Raji (cell line): ENCODE measurements around the gene DBNL.
A peak's percentile ranks its signal among the peaks of the same experiment; 100 is the strongest.

Experiments
- POLR2A ChIP-seq: IDR thresholded peaks from 2 replicates; pipeline ENCODE4 v1.6.1; 2011; ENCODE audit warnings: low read depth, low read length, control low read depth; ENCODE audit not compliant: insufficient read depth

DBNL gene

DNA sequence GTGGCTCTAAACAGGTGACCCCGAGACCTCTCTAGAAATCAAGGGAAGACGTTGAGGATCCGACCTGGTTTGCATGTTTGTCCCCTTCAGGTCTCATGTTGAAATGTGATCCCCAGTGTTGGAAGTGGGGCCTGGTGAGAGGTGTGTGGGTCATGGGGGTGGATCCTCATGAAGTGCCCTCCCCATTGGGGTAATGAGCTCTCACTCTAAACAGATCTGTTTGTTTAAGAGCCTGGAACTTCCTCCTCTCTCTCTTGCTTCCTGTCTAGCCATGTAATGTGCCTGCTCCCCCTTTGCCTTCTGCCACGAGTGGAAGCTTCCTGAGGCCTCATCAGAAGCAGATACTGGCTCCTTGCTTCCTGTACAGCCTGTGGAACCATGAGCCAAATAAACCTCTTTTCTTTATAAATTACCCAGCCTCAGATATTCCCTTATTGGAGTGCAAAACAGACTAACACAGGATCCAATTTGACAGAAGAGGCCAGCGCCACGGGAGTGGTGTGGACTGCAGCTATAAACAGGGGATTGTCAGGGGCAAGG is 48.7 kb downstream of the DBNL start:
- TF ChIP-seq POLR2A = no peak

DNA sequence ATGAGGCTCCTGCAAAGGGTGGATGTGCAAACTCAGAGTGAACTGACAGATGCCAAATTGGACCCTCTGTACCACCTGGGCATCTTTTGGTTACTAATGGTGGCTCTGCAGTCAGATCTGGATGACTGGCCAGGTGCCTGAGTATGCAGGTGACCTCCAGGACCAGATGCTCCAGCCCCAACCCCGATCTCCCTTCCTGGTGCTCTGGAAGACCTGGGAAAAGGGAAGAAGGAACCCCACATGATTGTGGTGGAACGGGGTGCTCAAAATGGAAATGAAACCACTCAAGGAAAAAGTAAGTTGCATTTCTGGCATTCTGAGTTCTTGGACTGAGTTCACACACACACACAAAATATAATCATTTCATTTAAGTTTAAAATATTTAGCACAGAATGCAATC is 49.9 kb downstream of the DBNL start:
- TF ChIP-seq POLR2A = no peak

DNA sequence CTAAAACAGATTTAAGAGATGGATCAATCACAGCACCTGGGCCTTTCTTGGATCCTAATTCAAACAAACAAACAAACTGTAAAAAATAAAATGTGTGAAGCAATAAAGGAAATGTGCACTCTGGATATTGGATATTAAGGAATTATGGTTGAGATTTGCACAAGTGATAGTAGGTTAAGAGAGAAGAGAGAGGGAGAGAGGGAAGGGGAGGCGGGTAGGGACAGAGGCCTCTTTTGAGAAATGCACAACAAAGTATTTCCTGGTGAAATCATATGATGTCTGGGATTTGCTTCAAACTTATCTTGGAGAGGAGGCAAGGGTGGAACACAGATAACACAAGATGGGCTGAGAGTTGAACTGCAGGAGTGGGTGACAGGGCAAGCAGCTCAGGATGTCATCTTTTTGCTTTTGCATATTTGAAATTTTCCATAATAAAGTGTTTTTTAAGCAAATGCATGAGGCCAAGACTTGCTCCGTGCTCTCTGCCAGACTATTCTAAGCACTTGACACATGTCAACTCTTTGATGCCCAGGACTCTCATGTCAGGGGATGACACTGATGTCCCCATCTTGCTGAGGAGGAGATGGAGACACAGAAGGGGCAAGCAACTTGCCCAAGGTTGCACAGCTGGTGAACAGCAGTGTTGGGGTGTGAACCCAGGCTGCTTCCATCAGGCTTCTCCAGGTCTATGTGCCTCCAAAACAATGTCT is 50.5 kb downstream of the DBNL start:
- TF ChIP-seq POLR2A = peak; percentile 56

GRCh38 chr7:44095781-44096180 is 51.3 kb downstream of the DBNL start:
- TF ChIP-seq POLR2A = no peak

DNA sequence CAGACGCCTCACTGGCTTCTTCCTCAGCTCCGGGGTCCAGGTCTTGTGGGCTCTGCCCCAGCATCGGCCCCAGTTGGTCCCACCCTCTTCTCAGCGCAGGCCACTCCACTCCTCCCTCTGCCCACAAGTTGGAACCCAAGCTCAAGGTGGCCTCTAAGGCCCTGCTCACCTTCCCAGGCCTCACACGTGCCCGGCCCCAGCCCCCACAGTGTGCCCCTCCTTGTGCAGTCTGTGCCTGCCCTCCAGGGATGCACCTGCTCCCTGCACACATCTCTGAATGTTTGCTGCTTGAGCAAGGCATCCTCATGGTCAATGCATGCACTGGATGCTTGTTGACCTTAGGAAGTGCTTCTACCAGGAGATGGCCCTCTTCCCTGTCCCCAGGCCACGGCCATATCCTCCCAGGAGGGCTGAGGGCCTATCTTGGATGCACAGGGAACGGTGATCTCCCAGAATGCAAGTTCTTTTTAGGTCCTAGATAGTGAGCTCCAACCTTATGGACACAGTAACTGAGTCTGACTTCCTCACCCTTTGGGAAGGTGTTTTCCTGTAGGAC is 51.9 kb downstream of the DBNL start:
- no peak; the same call in 1 of the 2 replicates for TF ChIP-seq POLR2A

GRCh38 chr7:44097064-44097932 is 52.8 kb downstream of the DBNL start:
- peak; percentile 48; the same call in 1 of the 2 replicates for TF ChIP-seq POLR2A

DNA sequence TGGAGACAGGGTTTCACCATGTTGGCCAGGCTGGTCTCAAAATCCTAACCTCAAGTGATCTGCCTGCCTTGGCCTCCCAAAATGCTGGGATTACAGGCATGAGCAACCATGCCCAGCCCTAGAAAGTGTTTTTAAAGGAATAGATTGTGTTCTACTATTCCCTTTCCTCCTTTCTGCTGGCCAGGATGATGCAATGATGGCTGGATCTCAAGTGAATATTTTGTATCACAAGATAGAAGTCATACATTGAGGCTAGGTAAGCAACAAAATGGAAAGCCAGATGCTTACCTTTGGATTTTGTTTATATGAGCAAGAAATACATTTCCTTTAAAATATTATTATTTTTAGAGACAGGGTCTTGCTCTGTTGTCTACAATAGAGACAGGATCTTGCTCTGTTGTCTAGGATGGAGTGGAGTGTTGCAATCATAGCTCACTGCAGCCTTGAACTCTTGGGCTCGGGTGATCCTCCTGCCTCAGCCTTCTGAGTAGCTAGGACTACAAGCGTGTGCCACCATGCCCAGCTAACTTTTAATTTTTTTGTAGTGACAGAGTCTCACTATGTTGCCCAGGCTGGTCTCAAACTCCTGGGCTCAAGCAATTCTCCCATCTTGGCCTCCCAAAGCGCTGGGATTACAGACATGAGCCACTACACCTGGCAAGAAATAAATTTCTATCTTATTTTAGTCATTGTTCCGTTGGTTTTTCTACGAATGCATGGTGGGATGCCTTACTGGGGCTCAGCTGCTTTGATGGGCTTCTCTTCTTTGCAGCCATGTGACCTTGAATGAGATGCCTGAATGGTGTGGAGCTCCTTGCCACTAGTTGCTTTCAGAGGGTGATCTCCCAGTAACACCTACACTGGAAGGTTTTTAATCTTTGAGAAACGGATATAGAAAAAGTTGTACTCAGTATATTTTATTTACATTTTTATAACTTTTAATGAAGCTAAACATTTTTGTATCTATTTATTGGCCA is 53.9 kb downstream of the DBNL start:
- no peak for TF ChIP-seq POLR2A

DNA sequence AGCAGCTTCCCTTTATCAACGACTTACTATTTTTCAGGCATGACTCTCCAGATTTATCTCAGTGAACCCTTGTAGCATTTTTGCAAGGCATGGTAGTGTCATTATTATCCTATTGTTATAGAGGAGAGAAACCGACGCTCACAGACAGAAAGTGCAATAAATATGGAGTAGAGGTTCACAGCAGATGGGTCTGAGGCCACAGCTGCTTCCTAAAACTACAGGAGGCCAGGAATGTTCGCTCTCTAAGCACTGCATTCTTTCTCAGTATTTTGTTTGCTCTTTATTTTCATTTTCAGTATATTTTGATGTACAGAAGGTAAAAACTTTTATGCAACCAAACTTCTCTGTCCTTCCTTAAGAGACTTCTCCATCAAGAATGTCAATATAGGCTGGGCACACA is 55.2 kb downstream of the DBNL start:
- TF ChIP-seq POLR2A = no peak

DNA sequence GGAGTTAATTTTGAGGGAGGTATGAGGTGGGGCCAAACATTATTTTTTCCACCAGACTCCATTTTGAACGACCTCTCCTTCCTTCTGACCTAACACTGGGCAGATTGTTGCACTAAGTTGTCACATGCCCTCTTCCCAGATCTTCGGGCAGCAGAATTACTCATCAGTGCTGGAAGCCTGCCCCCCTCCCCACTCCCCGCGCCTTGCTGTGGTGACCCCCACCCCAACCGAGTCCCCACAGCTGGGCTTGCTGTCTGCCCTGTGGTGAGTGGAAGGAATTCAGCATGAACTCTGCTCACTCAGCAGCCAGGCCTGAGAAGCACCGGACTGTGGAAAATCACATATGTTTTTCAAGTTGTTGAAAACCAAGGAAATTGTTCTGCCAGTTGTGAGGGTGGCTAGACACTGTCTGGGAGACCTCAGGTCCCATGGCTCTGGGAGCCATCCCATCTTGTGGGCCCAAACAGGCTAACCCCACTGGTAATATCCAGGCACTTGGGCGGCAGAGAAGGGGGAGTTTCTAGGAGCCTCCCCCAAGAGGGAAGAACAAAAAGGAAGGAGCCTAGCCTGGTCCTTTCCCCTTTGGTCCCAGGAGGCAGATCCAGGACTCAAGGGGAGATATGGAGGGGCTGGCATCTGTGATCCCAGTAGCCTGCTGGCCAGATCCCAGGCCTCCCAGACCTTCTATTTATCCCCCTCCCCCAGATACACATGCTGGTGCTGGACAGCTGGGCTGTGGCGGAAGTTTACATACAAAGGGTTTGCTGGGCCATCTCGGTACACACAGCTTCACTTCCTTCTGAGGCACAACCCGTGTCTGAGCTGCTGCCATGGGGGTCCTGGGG is 56.2 kb downstream of the DBNL start:
- TF ChIP-seq POLR2A = 0 out of 2 replicates have a peak, but pooled peaks have one; percentile 18

GRCh38 chr7:44101303-44101965 is 56.9 kb downstream of the DBNL start:
- TF ChIP-seq POLR2A = no peak

DNA sequence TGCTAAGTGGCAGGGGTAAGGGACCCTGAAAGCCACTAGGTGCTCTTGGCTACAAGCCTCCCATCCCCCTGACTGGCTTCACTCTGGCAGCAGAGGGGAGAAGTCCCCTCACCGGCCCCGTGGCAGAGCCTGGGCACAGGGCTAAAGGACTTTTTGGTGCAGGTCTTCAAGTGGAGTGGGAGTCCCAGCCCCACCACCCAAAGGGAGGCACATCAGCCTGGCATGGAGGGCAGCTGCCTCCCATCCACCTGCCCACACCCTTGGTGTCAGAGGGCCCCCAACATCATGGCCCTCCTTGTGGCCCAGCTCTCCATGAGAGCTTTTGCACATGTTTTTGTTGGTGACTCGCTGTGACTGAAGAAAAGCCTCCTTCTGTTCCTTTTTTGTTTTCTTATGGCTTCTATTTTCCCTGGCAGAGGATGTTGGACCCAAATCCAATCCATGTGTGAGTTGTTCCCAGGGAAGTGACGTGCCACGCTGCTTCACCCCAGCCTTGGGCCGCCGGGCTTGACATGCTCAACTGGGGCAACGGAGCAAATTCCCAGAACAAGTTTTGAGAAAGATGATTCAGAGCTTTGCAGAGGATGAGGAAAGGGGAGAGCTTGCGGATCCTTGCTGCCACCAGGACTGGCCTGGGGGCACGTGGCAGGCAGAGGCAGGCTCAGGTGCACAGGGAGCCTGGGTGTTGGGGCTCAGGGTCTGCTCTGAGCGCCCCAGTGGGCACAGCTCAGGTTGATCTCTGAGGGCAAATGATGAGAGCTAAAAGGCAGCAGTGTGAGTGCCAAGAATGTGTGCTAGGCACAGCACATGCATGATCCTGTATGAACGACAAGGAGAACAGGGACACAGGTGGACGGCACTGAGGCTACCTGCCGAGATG is 57.7 kb downstream of the DBNL start:
- no peak for TF ChIP-seq POLR2A
